Activated T-cell treated with anti-CD3 and anti-CD28 coated beads, Interleukin-2, amount 50 U/mL, for 4 hours (primary cell): Measurements from ENCODE around the gene CDK5RAP2. TPM values are rescaled to one million over a fixed set of nuclear protein-coding genes. Genes with fewer than 3 reads are reported as not detected.

Experiments
- ATAC-seq, 2 donors: fragments of 200-7000 bp; cut with Tn5 transposase; one replicate each; pipeline ENCODE4 v1.10.0; 2021
- DNase-seq: peaks from one replicate; pipeline ENCODE4 v3.0.0-alpha.2; 2020
- H3K27me3 Mint-ChIP-seq: one replicate; pipeline ENCODE4 v1.8.0; 2021; ENCODE audit warnings: low read depth, mixed read lengths
- H3K36me3 Mint-ChIP-seq: one replicate; pipeline ENCODE4 v1.8.0; 2022; ENCODE audit warnings: mixed read lengths; ENCODE audit not compliant: insufficient read depth
- H3K4me1 Mint-ChIP-seq: one replicate; pipeline ENCODE4 v1.8.0; 2021; ENCODE audit warnings: low read depth, mixed read lengths
- H3K4me3 Mint-ChIP-seq: one replicate; pipeline ENCODE4 v1.8.0; 2021; ENCODE audit warnings: mild to moderate bottlenecking, moderate library complexity, mixed read lengths
- H3K9me3 Mint-ChIP-seq: one replicate; pipeline ENCODE4 v1.8.0; 2021; ENCODE audit warnings: mixed read lengths
- total RNA-seq, 3 donors: library from RNA; stranded (reverse); gene quantifications; one replicate each; pipeline ENCODE4 v1.2.1, GENCODE V29; 2021

CDK5RAP2 gene
- total RNA-seq, 3 donors from 2014 or later, result 34.2 to 36.2 (median 35.1) TPM

DNA sequence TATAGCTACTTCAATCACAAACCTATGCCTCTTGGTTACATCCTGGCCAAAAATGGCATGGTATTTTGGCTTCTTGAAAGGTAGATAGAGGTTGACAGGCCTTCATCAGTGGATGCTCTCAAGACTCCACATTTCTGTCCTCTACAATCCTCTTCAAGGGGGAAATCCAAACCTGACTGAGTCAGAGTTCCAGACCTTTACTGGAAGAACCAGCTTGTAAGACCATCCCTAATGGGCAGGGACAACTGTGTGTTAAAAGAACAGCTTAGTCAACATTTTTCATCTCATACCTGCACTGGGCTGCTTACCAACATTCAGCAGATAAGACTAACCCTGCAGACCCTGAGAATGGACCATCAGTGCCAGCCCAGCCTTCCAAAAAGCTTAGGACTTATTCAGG is 155.7 kb downstream of the CDK5RAP2 start:
- ATAC-seq, result no peak
- H3K36me3 Mint-ChIP-seq, result peaks cover 37% of the 10 kb centered on the region
- peaks cover 2% of the 10 kb centered on the region for H3K4me1 Mint-ChIP-seq
- H3K9me3 Mint-ChIP-seq, result no peaks in the 10 kb centered on the region
- DNase-seq, result no peak
- H3K4me3 Mint-ChIP-seq, result no peak overlapping the region
- H3K27me3 Mint-ChIP-seq, result no peaks in the 10 kb centered on the region

DNA sequence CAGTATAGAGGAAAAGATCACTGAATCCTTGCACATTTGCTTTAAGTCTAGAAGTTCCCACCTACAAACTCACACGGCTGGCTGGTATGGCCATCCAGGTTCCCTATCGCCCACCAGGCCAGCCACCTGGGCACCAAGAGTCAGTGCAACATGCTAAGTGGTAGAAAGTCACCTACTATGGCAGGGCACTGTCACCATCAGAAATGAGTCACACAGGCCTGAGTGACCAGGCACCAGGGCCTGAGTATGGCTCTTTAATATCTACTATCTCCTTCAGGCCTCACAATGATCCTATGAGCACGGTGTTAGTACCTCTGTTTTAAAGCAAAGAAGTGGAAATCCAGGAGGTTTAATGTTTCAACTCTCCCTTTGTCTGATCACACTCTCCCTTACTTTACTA is 156.2 kb downstream of the CDK5RAP2 start:
- Mint-ChIP-seq H3K4me3 (no peak overlapping the region), H3K4me1 (peaks cover 2% of the 10 kb centered on the region), H3K27me3 (no peaks in the 10 kb centered on the region), H3K36me3 (peaks cover 37% of the 10 kb centered on the region), H3K9me3 (no peaks in the 10 kb centered on the region)
- DNase-seq (no peak), ATAC-seq (no peak)

DNA sequence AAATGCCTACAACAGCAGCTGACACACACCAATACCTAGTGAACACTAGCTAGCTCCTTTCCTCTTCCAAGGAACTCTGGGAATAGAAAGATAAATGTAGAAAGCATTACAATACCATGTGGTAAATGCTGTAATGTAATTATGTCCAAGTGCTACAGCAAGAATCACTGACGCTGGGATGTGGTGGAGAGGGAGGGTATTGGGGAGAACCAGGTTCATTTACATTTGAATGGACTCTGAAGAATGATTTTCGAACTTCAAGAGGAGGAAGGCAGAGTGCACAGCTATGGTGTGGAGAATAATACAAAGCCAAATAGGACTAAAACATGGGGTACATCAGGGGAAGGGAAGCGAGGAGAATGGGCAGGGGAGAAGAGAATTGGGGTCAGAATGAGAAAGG is 158.0 kb downstream of the CDK5RAP2 start:
- ATAC-seq (no peak), DNase-seq (no peak)
- H3K4me3 Mint-ChIP-seq, result no peak overlapping the region
- no peaks in the 10 kb centered on the region for H3K27me3 Mint-ChIP-seq
- H3K36me3 Mint-ChIP-seq, result peaks cover 49% of the 10 kb centered on the region
- peaks cover 2% of the 10 kb centered on the region for H3K4me1 Mint-ChIP-seq
- no peaks in the 10 kb centered on the region for H3K9me3 Mint-ChIP-seq

DNA sequence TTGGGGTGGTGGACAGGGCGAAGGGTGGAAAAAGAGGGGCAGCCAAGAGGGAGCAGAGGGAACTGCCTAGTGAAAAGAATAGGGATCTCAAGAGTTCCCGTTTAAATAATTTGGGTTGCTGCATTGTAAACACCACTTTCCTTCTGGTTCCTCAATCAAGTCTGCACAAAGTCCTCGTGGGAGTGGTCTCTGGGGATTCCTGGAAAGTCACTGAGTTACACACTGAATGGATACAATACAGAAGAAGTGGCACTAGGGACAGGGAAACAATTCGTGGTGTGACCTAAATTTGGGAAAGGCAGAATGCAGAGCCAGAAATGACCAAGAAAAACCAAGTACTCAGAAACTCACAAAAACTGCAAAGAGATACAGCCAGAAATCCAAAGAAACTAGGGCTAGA is 161.7 kb downstream of the CDK5RAP2 start:
- ATAC-seq (no peak), DNase-seq (no peak)
- Mint-ChIP-seq H3K9me3 (no peaks in the 10 kb centered on the region), H3K4me3 (no peak overlapping the region), H3K36me3 (peaks cover 42% of the 10 kb centered on the region), H3K4me1 (no peaks in the 10 kb centered on the region), H3K27me3 (no peaks in the 10 kb centered on the region)

DNA sequence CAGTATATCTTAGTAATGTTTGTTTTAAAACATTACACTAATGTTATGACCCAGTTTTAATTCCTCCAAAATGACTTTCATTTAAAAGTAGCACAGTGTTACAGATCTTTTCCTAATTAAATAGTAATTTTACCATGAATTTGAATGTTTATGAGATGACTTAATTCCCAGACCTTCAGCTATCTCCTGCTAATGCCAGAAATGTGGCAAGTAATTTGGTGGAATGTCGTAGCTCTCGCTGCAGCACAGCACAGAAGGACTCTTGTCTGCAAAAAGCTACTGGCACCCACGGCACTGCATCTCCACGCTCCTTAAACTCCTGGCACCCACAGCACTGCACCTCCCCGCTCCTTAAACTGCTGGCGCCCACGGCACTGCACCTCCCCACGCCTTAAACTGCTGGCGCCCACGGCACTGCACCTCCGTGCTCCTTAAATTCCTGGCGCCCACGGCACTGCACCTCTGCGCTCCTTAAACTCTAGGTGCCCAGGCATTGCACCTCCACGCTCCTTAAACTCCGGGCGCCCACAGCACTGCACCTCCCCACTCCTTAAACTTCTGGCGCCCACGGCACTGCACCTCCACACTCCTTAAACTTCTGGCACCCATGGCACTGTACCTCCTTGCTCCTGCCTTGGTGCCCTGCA is 163.1 kb downstream of the CDK5RAP2 start:
- H3K27me3 Mint-ChIP-seq, result no peaks in the 10 kb centered on the region
- ATAC-seq, result no peak
- no peaks in the 10 kb centered on the region for H3K9me3 Mint-ChIP-seq
- DNase-seq, result no peak
- no peak overlapping the region for H3K4me3 Mint-ChIP-seq
- no peaks in the 10 kb centered on the region for H3K4me1 Mint-ChIP-seq
- H3K36me3 Mint-ChIP-seq, result peaks cover 42% of the 10 kb centered on the region

DNA sequence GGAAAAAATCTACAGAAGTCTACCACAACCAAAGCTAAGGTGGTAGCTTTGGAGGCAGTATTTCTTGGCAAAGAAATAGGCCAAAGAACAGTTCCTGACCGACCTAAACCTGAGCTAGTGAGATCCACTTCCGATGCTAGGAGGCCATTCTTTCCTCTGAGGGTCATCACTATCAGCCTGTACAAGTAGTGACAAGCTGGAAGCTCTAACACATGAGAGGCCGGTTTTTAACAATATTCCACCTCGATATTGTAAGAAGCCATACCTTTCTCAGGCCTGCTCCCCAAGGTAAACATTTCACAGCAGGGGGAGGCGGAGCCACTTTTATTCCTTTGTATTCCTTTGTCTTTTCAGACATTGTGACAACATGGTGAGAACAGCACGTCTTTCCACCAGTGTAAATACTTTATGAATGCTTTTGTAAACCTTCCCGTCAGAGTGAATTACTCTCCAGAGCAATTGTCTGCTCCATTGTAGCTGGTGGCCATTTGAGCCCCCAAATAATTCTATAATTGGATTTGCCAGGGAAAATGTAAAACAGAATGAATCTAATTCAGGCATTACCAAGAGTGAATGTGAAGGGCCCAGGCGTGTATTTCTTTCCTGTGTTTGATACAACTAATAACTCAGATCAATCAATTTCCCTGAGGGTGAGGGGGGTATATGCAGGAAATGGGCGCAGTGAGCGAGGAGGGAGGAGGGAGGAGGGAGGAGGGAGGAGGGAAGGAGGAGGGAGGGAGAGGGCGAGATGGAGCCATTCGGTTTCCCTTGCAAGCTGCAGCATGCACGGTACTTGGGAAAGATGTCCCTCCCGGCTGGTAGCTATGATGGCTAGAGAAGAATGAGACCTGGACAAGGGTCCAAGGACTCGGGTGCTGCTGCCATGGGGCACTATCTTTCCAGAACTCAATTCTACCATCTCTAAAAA is 166.6 kb downstream of the CDK5RAP2 start:
- Mint-ChIP-seq H3K36me3 (peaks cover 53% of the 10 kb centered on the region), H3K4me1 (no peaks in the 10 kb centered on the region), H3K9me3 (no peaks in the 10 kb centered on the region), H3K4me3 (no peak overlapping the region), H3K27me3 (no peaks in the 10 kb centered on the region)
- no peak for DNase-seq
- ATAC-seq, result no peak

DNA sequence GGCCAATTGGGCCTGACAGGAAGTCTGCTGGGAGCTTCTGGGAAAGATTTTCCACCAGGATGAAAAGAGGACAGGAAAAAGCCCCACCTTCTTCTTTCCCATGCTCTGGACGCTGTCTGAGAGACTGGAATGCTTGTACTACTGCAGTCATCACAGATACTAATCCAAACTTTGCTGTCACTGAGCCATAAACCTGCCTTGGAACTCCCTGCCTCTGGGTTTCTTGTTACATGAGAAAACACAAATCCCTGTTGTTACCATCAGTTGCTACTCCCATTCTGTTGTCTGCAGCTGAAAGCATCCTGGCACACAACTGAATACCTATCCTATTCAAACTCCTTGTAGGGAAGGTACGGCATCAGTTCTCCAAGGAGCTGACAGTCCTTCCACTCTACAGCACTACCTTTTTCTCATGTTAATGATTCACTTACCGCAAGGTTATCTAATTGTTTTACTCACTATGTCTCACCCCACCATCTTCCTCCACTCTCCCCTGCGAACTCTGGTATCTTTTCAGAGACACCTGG is 167.5 kb downstream of the CDK5RAP2 start:
- Mint-ChIP-seq H3K4me3 (no peak overlapping the region), H3K27me3 (no peaks in the 10 kb centered on the region), H3K36me3 (peaks cover 54% of the 10 kb centered on the region), H3K4me1 (no peaks in the 10 kb centered on the region), H3K9me3 (no peaks in the 10 kb centered on the region)
- DNase-seq (no peak), ATAC-seq (no peak)

DNA sequence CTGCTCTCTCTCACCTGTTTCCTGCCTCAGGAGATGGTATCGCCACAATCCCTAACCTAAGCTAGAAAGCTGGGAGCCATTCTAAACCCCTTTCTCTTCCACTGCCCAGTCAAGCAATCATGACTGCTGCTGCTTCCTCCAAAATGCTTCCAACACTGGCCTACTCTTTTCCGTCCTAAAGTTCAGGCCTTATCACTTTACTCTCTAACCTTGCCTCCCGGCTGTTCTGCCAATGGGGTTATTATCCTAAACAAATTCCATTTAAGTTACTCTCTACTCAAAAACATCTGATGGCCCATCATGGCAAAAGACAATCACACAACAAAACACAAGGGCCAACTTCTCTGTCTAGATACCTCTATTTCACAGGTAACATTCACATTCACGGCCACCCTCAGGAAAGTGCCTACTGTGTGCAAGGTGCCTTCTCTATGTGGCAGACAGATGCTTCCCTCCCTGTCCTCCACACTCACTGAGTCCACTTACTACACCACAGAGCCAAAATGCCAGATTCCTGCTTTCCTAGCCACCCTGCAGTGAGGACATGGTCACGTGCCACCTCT is 168.0 kb downstream of the CDK5RAP2 start:
- peaks cover 48% of the 10 kb centered on the region for H3K36me3 Mint-ChIP-seq
- DNase-seq (no peak), ATAC-seq (no peak)
- no peaks in the 10 kb centered on the region for H3K27me3 Mint-ChIP-seq
- no peaks in the 10 kb centered on the region for H3K9me3 Mint-ChIP-seq
- no peaks in the 10 kb centered on the region for H3K4me1 Mint-ChIP-seq
- H3K4me3 Mint-ChIP-seq, result no peak overlapping the region

DNA sequence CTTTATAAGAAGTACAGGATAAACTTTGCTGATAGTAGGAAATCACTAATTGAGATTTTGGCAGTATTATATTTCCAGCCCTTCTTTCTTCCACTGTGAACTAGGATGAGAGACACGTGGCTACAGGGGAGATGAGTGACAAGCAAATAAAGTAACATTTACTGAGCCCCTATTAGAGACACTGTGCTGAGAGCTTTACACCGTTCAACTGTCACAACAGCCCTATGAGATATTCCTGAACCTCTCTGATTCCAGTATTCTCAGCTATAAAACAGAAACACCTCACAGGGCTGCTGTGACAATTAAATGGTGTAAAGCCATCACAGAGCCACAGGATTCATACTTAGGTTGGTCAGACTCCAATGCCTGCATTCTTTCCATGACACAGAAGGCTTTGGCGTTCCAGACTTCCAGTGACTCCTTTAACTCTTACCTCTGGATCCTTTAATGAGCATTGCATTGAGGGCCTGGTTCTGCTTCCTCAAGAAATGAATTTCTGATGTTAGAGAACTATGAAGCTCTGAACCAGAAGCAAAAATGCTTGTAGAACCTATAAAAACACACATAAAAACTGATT is 169.0 kb downstream of the CDK5RAP2 start:
- no peak overlapping the region for H3K4me3 Mint-ChIP-seq
- no peaks in the 10 kb centered on the region for H3K27me3 Mint-ChIP-seq
- H3K9me3 Mint-ChIP-seq, result no peaks in the 10 kb centered on the region
- peaks cover 51% of the 10 kb centered on the region for H3K36me3 Mint-ChIP-seq
- ATAC-seq (no peak), DNase-seq (no peak)
- no peaks in the 10 kb centered on the region for H3K4me1 Mint-ChIP-seq

DNA sequence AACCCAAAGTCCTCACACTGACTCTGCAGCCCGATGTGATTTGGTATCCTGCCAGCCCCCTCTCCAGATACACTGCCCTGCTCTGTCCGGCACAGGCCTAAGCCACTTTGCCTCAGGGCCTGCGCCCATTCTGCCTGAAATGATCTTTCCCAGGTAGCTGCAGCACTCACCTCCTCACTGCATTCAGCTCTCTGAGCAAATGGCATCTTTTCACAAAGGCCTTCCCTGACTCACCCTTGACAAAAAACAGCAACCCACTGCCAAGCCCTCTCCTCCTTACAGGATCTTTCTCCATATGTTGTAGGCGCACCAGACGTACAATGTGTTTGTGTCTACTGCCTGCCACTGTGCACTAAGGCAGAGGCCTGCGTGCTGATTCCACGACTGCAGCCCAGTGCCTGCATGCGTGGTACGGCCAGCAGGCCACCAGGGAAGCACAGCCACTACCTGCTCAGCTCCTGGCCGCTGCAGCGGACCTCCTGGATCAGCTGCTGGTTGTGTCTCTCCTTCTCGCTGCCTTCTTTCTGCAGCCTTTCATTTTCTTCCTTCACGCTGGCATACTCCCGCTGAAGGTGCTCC is 171.2 kb downstream of the CDK5RAP2 start:
- peaks cover 57% of the 10 kb centered on the region for H3K36me3 Mint-ChIP-seq

DNA sequence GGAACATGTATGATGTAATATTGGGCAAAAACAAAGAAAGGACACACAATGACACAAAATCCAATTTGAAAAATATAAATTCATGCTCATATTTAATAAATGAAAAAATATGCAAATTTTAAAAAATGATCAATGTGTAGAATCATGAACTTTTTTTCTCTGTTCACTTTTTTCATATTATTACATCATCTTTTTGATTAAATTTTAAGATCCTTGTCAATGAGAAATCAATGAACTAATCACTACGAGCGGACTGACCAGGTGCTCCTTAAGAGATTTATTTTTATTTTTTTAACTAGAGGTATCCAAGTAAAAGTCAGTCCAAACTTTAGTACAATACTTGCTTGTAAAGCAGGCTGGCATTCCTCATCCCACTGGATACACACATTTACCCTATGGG is 174.1 kb downstream of the CDK5RAP2 start:
- DNase-seq (no peak), ATAC-seq (no peak)
- Mint-ChIP-seq H3K4me3 (no peak overlapping the region), H3K9me3 (no peaks in the 10 kb centered on the region), H3K4me1 (peaks cover 6% of the 10 kb centered on the region), H3K27me3 (no peaks in the 10 kb centered on the region), H3K36me3 (peaks cover 63% of the 10 kb centered on the region)

More for the DNA sequence above, 171.2 kb downstream of the CDK5RAP2 start:
- ATAC-seq, result no peak
- H3K9me3 Mint-ChIP-seq, result no peaks in the 10 kb centered on the region
- no peak overlapping the region for H3K4me3 Mint-ChIP-seq
- H3K4me1 Mint-ChIP-seq, result no peaks in the 10 kb centered on the region
- no peak for DNase-seq
- no peaks in the 10 kb centered on the region for H3K27me3 Mint-ChIP-seq

DNA sequence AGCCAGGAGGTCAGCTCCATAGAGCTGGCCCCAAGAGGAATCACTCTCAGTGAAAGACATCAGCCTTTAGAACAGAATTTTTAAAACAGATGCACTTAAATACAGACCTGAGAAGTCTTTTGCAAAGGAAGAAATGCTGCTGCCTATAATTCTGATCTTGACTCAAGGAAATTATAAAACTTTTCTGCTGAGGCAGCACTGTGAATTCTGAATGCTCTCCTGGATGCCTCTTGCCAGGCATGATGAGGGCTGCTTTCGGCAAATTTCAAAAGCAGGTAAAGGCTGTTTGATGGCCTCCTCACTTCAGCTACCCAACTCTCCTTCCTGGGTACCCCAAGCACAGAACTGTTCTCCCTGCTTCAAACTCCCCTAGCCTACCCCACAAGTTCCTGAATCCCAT is 174.8 kb downstream of the CDK5RAP2 start:
- H3K9me3 Mint-ChIP-seq, result no peaks in the 10 kb centered on the region
- no peak for ATAC-seq
- H3K27me3 Mint-ChIP-seq, result no peaks in the 10 kb centered on the region
- no peak for DNase-seq
- peaks cover 6% of the 10 kb centered on the region for H3K4me1 Mint-ChIP-seq
- H3K36me3 Mint-ChIP-seq, result peaks cover 57% of the 10 kb centered on the region
- H3K4me3 Mint-ChIP-seq, result no peak overlapping the region

DNA sequence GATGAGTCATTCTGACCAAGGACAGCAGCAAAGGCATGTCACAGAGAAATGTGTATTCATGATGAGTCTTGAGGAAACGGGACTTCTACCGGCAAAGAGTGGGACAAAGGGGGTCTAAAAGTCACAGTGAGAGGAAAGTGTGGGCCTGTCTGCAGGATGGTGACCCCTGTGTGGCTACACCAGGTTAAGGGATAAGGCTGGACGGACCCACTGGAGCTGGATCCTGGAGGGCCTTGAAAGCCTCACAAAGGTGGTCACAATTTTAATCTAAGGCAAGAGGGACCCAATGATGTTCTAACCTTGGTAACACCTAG is 176.5 kb downstream of the CDK5RAP2 start:
- Mint-ChIP-seq H3K4me1 (peaks cover 6% of the 10 kb centered on the region), H3K9me3 (no peaks in the 10 kb centered on the region), H3K4me3 (no peak overlapping the region), H3K27me3 (no peaks in the 10 kb centered on the region), H3K36me3 (peaks cover 57% of the 10 kb centered on the region)
- DNase-seq, result no peak
- peak in 1 of 2 donors; percentile 23 for ATAC-seq
